Measurements from ENCODE around the gene ANXA2R. TPM values are rescaled to one million over a fixed set of nuclear protein-coding genes. Genes with fewer than 3 reads are reported as not detected.
A peak's percentile ranks its signal among the peaks of the same experiment; 100 is the strongest.
"Not testable (repeated sequence)": the region's sequence is repeated elsewhere in the genome, so short reads cannot be mapped to it uniquely, and the experiment has no call there.

The ANXA2R gene
- total RNA-seq, 1 experiment from 2014 or later = 6.2 TPM

GRCh38 chr5:43073597-43074546 lies 33.8 kb upstream of the ANXA2R start:
- Histone ChIP-seq H3K4me3 (ENCODE audit: low read depth in 2 of 2, low read length in 2 of 2) (no peak overlapping the region), H3K4me1 (ENCODE audit: control insufficient read depth, insufficient read depth, low read length) (no peaks in the 10 kb centered on the region), H3K9me3 (ENCODE audit: control insufficient read depth, insufficient read depth, low read depth, low read length) (no peaks in the 10 kb centered on the region), H3K27me3 (ENCODE audit: control insufficient read depth, insufficient read depth, low read length) (no peaks in the 10 kb centered on the region), H3K36me3 (ENCODE audit: control insufficient read depth, insufficient read depth, low read length) (peaks cover 2% of the 10 kb centered on the region), H3K27ac (ENCODE audit: low read length) (no peak overlapping the region)
- ChIA-PET POLR2A (no interaction called here), CTCF (interaction anchor here (0.6 kb wide), 1 partner anchor 36 kb away, joined by 4 read pairs; no protein-coding TSS in a partner anchor)
- BruUV-seq (replicated peaks) = TSS peak; percentile 8
- DNase-seq (ENCODE audit: low read depth, low spot score) (peak; percentile 38), ATAC-seq (peak; percentile 66)
- in situ Hi-C loops (cut with HindIII; ENCODE audit: low pct_unique_long_range_greater_than_20kb, low sequenced_read_pairs) (no loop called here), intact Hi-C loops (cut with micrococcal nuclease; ENCODE audit: unreplicated experiment) (no loop called here)
- TF ChIP-seq REST (IDR thresholded peaks at IDR 0.05; ENCODE audit: insufficient read depth in 1 of 2, low read depth in 2 of 2, low read length in 1 of 2) (no peak), SIN3A (IDR thresholded peaks at IDR 0.05; ENCODE audit: borderline replicate concordance, insufficient read depth, low read depth, low read length) (no peak), CTCF (IDR thresholded peaks at IDR 0.05) (peak; percentile 81), TCF7L2 (IDR thresholded peaks at IDR 0.05; ENCODE audit: low read depth, low read length) (no peak), POLR2AphosphoS5 (IDR thresholded peaks at IDR 0.05; ENCODE audit: low read depth, low read length) (no peak)

- BruUV-seq (replicated peaks); ATAC-seq; in situ Hi-C loops (cut with HindIII; ENCODE audit: low pct_unique_long_range_greater_than_20kb, low sequenced_read_pairs); H3K9me3 ChIP-seq (ENCODE audit: control insufficient read depth, insufficient read depth, low read depth, low read length); H3K27ac ChIP-seq (ENCODE audit: low read length); intact Hi-C loops (cut with micrococcal nuclease; ENCODE audit: unreplicated experiment); H3K27me3 ChIP-seq (ENCODE audit: control insufficient read depth, insufficient read depth, low read length); H3K36me3 ChIP-seq (ENCODE audit: control insufficient read depth, insufficient read depth, low read length); H3K4me1 ChIP-seq (ENCODE audit: control insufficient read depth, insufficient read depth, low read length); H3K4me3 ChIP-seq (ENCODE audit: low read depth in 2 of 2, low read length in 2 of 2); CTCF ChIA-PET; DNase-seq (ENCODE audit: low read depth, low spot score): not testable (repeated sequence)
- POLR2A ChIA-PET = interaction anchor here (0.6 kb wide), 1 partner anchor 15 kb away, joined by 4 read pairs; no protein-coding TSS in a partner anchor
Measured at GRCh38 chr5:43069401-43069720, 29.2 kb upstream of the ANXA2R start.

- in situ Hi-C loops (cut with HindIII; ENCODE audit: low pct_unique_long_range_greater_than_20kb, low sequenced_read_pairs) = no loop called here
Measured at GRCh38 chr5:43068037-43068436, 27.9 kb upstream of the ANXA2R start.

More at GRCh38 chr5:43068037-43068436, 27.9 kb upstream of the ANXA2R start:
- ChIA-PET CTCF (interaction anchor here (0.6 kb wide), 1 partner anchor 246 kb away, joined by 3 read pairs; no protein-coding TSS in a partner anchor), POLR2A (no interaction called here)
- Histone ChIP-seq H3K4me3 (ENCODE audit: low read depth in 2 of 2, low read length in 2 of 2) (peak overlapping the region; percentile 62 to 94), H3K27ac (ENCODE audit: low read length) (peak overlapping the region; percentile 100), H3K27me3 (ENCODE audit: control insufficient read depth, insufficient read depth, low read length) (no peaks in the 10 kb centered on the region), H3K36me3 (ENCODE audit: control insufficient read depth, insufficient read depth, low read length) (peaks cover 5% of the 10 kb centered on the region), H3K9me3 (ENCODE audit: control insufficient read depth, insufficient read depth, low read depth, low read length) (no peaks in the 10 kb centered on the region), H3K4me1 (ENCODE audit: control insufficient read depth, insufficient read depth, low read length) (peaks cover 12% of the 10 kb centered on the region)
- TSS peak; percentile 49 for BruUV-seq (replicated peaks)
- DNase-seq (ENCODE audit: low read depth, low spot score) (no peak), ATAC-seq (no peak)
- TF ChIP-seq TCF7L2 (IDR thresholded peaks at IDR 0.05; ENCODE audit: low read depth, low read length) = no peak
- TF ChIP-seq REST (IDR thresholded peaks at IDR 0.05; ENCODE audit: insufficient read depth in 1 of 2, low read depth in 2 of 2, low read length in 1 of 2) = no peak
- no peak for TF ChIP-seq CTCF (IDR thresholded peaks at IDR 0.05)
- no peak for TF ChIP-seq POLR2AphosphoS5 (IDR thresholded peaks at IDR 0.05; ENCODE audit: low read depth, low read length)
- no peak for TF ChIP-seq SIN3A (IDR thresholded peaks at IDR 0.05; ENCODE audit: borderline replicate concordance, insufficient read depth, low read depth, low read length)
- intact Hi-C loops (cut with micrococcal nuclease; ENCODE audit: unreplicated experiment) = no loop called here

Data from Panc1 (cell line).